Measurements from ENCODE around the gene GIMAP5. TPM values are rescaled to one million over a fixed set of nuclear protein-coding genes. Genes with fewer than 3 reads are reported as not detected.

Gene GIMAP5
- total RNA-seq, 1 donor: not detected

DNA sequence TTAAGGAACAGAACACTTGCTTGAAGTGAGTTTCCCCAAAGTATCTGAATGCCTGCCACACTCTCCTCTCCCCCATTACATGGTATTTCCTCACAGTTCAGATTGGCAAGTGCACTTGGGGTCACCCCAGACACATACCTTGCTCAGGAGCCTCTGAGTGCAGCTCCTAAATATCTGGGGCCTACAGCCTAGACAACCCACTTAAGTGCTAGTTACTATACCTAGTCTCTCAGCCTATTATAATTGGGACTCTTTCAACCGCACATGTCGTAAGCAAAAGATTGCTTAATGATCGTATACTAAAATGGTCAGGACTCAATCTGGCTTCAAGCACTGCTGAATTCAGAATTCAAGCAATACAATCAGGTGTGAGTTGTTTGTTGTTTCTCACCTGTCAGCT, 43.1 kb downstream of the GIMAP5 start:
- no peak for DNase-seq (ENCODE audit: insufficient read length, low spot score, missing footprints)
- no peaks in the 10 kb centered on the region for H3K27me3 ChIP-seq (ENCODE audit: insufficient read depth, low read length)
- no peak for TF ChIP-seq CTCF (IDR thresholded peaks at IDR 0.05; ENCODE audit: extremely low read depth, low read depth, low read length)
- no peaks in the 10 kb centered on the region for H3K4me1 ChIP-seq (ENCODE audit: insufficient read depth, low read length)
- no peak overlapping the region for H3K4me2 ChIP-seq (ENCODE audit: insufficient read depth, low read length)
- H3K4me3 ChIP-seq (ENCODE audit: insufficient read depth, low read length): no peak overlapping the region
- H3K27ac ChIP-seq (ENCODE audit: low read depth, low read length): no peak overlapping the region
- H3K36me3 ChIP-seq (ENCODE audit: insufficient read depth, low read length): no peaks in the 10 kb centered on the region
- H2AFZ ChIP-seq (ENCODE audit: low read length): no peak overlapping the region
- H3K9me3 ChIP-seq (ENCODE audit: low read depth, low read length): no peaks in the 10 kb centered on the region
- H4K20me1 ChIP-seq (ENCODE audit: insufficient read depth, low read length): no peaks in the 10 kb centered on the region
- H3K79me2 ChIP-seq (ENCODE audit: insufficient read depth, low read length): no peaks in the 10 kb centered on the region

DNA sequence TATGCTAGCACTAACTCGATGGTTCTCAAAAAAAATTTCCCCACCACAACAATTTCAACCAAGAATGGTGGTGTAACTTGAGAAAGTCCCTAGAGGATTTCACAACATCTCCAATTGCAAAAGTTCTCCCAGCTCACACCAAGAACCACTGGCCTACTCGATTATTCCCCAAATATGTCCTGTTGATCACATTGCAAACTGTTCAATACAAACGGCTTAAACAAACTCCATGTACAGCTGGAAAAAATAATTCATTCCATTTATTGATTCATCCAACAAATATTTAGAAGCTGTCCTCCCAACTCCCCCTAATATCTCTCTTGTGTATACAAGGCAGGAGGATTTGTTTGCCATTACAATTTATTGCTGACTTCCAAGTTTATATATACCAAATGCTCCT, 43.9 kb downstream of the GIMAP5 start:
- no peak overlapping the region for H3K27ac ChIP-seq (ENCODE audit: low read depth, low read length)
- no peaks in the 10 kb centered on the region for H3K36me3 ChIP-seq (ENCODE audit: insufficient read depth, low read length)
- no peak overlapping the region for H3K4me3 ChIP-seq (ENCODE audit: insufficient read depth, low read length)
- no peaks in the 10 kb centered on the region for H3K4me1 ChIP-seq (ENCODE audit: insufficient read depth, low read length)
- no peaks in the 10 kb centered on the region for H3K27me3 ChIP-seq (ENCODE audit: insufficient read depth, low read length)
- H3K4me2 ChIP-seq (ENCODE audit: insufficient read depth, low read length): no peak overlapping the region
- H3K79me2 ChIP-seq (ENCODE audit: insufficient read depth, low read length): no peaks in the 10 kb centered on the region
- H2AFZ ChIP-seq (ENCODE audit: low read length): no peak overlapping the region
- no peaks in the 10 kb centered on the region for H3K9me3 ChIP-seq (ENCODE audit: low read depth, low read length)
- TF ChIP-seq CTCF (IDR thresholded peaks at IDR 0.05; ENCODE audit: extremely low read depth, low read depth, low read length): no peak
- no peaks in the 10 kb centered on the region for H4K20me1 ChIP-seq (ENCODE audit: insufficient read depth, low read length)
- DNase-seq (ENCODE audit: insufficient read length, low spot score, missing footprints): no peak

- Histone ChIP-seq H4K20me1 (ENCODE audit: insufficient read depth, low read length) (no peaks in the 10 kb centered on the region), H2AFZ (ENCODE audit: low read length) (no peak overlapping the region), H3K4me2 (ENCODE audit: insufficient read depth, low read length) (no peak overlapping the region), H3K79me2 (ENCODE audit: insufficient read depth, low read length) (no peaks in the 10 kb centered on the region), H3K4me1 (ENCODE audit: insufficient read depth, low read length) (no peaks in the 10 kb centered on the region), H3K27ac (ENCODE audit: low read depth, low read length) (no peak overlapping the region), H3K4me3 (ENCODE audit: insufficient read depth, low read length) (no peak overlapping the region), H3K27me3 (ENCODE audit: insufficient read depth, low read length) (no peaks in the 10 kb centered on the region), H3K36me3 (ENCODE audit: insufficient read depth, low read length) (no peaks in the 10 kb centered on the region), H3K9me3 (ENCODE audit: low read depth, low read length) (no peaks in the 10 kb centered on the region)
- DNase-seq (ENCODE audit: insufficient read length, low spot score, missing footprints): no peak
- no peak for TF ChIP-seq CTCF (IDR thresholded peaks at IDR 0.05; ENCODE audit: extremely low read depth, low read depth, low read length)
Measured at GRCh38 chr7:150781961-150782360, 44.7 kb downstream of the GIMAP5 start.

- no peak for DNase-seq (ENCODE audit: insufficient read length, low spot score, missing footprints)
- H3K27ac ChIP-seq (ENCODE audit: low read depth, low read length): no peak overlapping the region
- no peaks in the 10 kb centered on the region for H3K36me3 ChIP-seq (ENCODE audit: insufficient read depth, low read length)
- no peak for TF ChIP-seq CTCF (IDR thresholded peaks at IDR 0.05; ENCODE audit: extremely low read depth, low read depth, low read length)
- H3K4me3 ChIP-seq (ENCODE audit: insufficient read depth, low read length): no peak overlapping the region
- no peaks in the 10 kb centered on the region for H4K20me1 ChIP-seq (ENCODE audit: insufficient read depth, low read length)
- no peaks in the 10 kb centered on the region for H3K9me3 ChIP-seq (ENCODE audit: low read depth, low read length)
- no peak overlapping the region for H3K4me2 ChIP-seq (ENCODE audit: insufficient read depth, low read length)
- no peaks in the 10 kb centered on the region for H3K27me3 ChIP-seq (ENCODE audit: insufficient read depth, low read length)
- no peaks in the 10 kb centered on the region for H3K4me1 ChIP-seq (ENCODE audit: insufficient read depth, low read length)
- no peaks in the 10 kb centered on the region for H3K79me2 ChIP-seq (ENCODE audit: insufficient read depth, low read length)
- no peak overlapping the region for H2AFZ ChIP-seq (ENCODE audit: low read length)
Measured at GRCh38 chr7:150784120-150784736, 47.0 kb downstream of the GIMAP5 start.

Measured in osteoblast (primary cell).